HK-2 (cell line): ENCODE measurements around the gene OOEP.
"Not testable (repeated sequence)": the region's sequence is repeated elsewhere in the genome, so short reads cannot be mapped to it uniquely, and the experiment has no call there.

Experiments
- DNase-seq: peaks from one replicate; pipeline ENCODE4 v3.0.0-alpha.2; 2018; ENCODE audit not compliant: unreplicated experiment

OOEP gene

GRCh38 chr6:73369563-73369962 is at the start of gene OOEP:
OOEP (minus strand) TSS chr6:73369897; CDS start chr6:73369792, 105 bp downstream.
- DNase-seq = no peak

- DNase-seq = no peak
Measured at GRCh38 chr6:73418081-73418741, 48.5 kb upstream of the OOEP start.

- DNase-seq = no peak
Measured at GRCh38 chr6:73413102-73413501, 43.4 kb upstream of the OOEP start.

- DNase-seq = no peak
Measured at GRCh38 chr6:73409395-73409794, 39.7 kb upstream of the OOEP start.

- no peak for DNase-seq
Measured at GRCh38 chr6:73400656-73401055, 31.0 kb upstream of the OOEP start.

GRCh38 chr6:73395875-73396274 is 26.2 kb upstream of the OOEP start:
- no peak for DNase-seq

- no peak for DNase-seq
Measured at GRCh38 chr6:73394577-73395354, 25.1 kb upstream of the OOEP start, which contains the start of gene DDX43. DDX43 (plus strand) TSS chr6:73394828; CDS start chr6:73394906, 78 bp downstream.

GRCh38 chr6:73393278-73393677 is 23.6 kb upstream of the OOEP start:
- DNase-seq = no peak

GRCh38 chr6:73392188-73392587 is 22.5 kb upstream of the OOEP start:
- not testable (repeated sequence) for DNase-seq

- no peak for DNase-seq
Measured at GRCh38 chr6:73391675-73392074, 22.0 kb upstream of the OOEP start.

GRCh38 chr6:73389854-73390253 is 20.2 kb upstream of the OOEP start:
- DNase-seq = no peak

- peak; percentile 74 for DNase-seq
Measured at GRCh38 chr6:73388800-73389512, 19.3 kb upstream of the OOEP start.

- DNase-seq = no peak
Measured at GRCh38 chr6:73388433-73388799, 18.7 kb upstream of the OOEP start.

- DNase-seq = no peak
Measured at GRCh38 chr6:73382462-73383113, 12.9 kb upstream of the OOEP start.

- not testable (repeated sequence) for DNase-seq
Measured at GRCh38 chr6:73381531-73381930, 11.8 kb upstream of the OOEP start.

- no peak for DNase-seq
Measured at GRCh38 chr6:73377225-73377624, 7.5 kb upstream of the OOEP start.

GRCh38 chr6:73375216-73375615 is 5.5 kb upstream of the OOEP start:
- DNase-seq = peak; percentile 30

- no peak for DNase-seq
Measured at GRCh38 chr6:73372516-73372915, 2.8 kb upstream of the OOEP start.

- DNase-seq = no peak
Measured at GRCh38 chr6:73371984-73372383, 2.3 kb upstream of the OOEP start.

- no peak for DNase-seq
Measured at GRCh38 chr6:73369157-73369556, 540 bp downstream of the OOEP start.

GRCh38 chr6:73368675-73369074 is 1.0 kb downstream of the OOEP start:
- no peak for DNase-seq

GRCh38 chr6:73367761-73368355 is 1.8 kb downstream of the OOEP start:
- DNase-seq = no peak
